NCI-H2227 (cell line): ENCODE results near the gene MPIG6B.

Experiments
- DNase-seq: peaks from one replicate; lab custom pipeline; 2025; ENCODE audit not compliant: unreplicated experiment; lab: John Stamatoyannopoulos, UW

The MPIG6B gene

GRCh38 chr6:31765559-31765909 lies 42.4 kb downstream of the MPIG6B start:
- DNase-seq, result no peak

- no peak for DNase-seq
Measured at GRCh38 chr6:31765910-31766794, 43.0 kb downstream of the MPIG6B start.

- no peak for DNase-seq
Measured at GRCh38 chr6:31767096-31767645, 44.0 kb downstream of the MPIG6B start.

GRCh38 chr6:31768363-31769257 lies 45.4 kb downstream of the MPIG6B start:
- DNase-seq, result no peak

- peak; percentile 38 for DNase-seq
Measured at GRCh38 chr6:31769684-31770371, 46.7 kb downstream of the MPIG6B start.

GRCh38 chr6:31770860-31771259 lies 47.7 kb downstream of the MPIG6B start:
- DNase-seq, result no peak

- no peak for DNase-seq
Measured at GRCh38 chr6:31771992-31772358, 48.8 kb downstream of the MPIG6B start.

- no peak for DNase-seq
Measured at GRCh38 chr6:31775184-31775583, 52.0 kb downstream of the MPIG6B start.

- no peak for DNase-seq
Measured at GRCh38 chr6:31775633-31776484, 52.7 kb downstream of the MPIG6B start.
